SK-N-SH (cell line): Measurements from ENCODE around the gene GSTM4. TPM values are rescaled to one million over a fixed set of nuclear protein-coding genes. Genes with fewer than 3 reads are reported as not detected.

Source experiments
- CTCF ChIA-PET: fragments of 300-600, 350-600 bp; formaldehyde crosslinking; extraction: SDS; loops from one replicate; lab custom pipeline; 2021; lab: Yijun Ruan, JAX
- POLR2A ChIA-PET: fragments of 350-600 bp; sonication (Branson Sonifier 250); formaldehyde crosslinking; extraction: SDS; loops from one replicate; lab custom pipeline; 2020; ENCODE audit warnings: antibody characterized with exemption, inconsistent platforms; lab: Yijun Ruan, JAX
- DNase-seq: peaks from one replicate; pipeline ENCODE4 v3.0.0; 2012
- H2AFZ ChIP-seq: fragments of 200-600 bp; sonication (generic); 2 replicates; pipeline ENCODE4 v1.8.1; 2016; ENCODE audit warnings: antibody characterized with exemption, mild to moderate bottlenecking, low read depth
- H3F3A ChIP-seq: fragments of 200-600 bp; sonication (generic); replicated peaks from 2 replicates; pipeline ENCODE3; 2016; ENCODE audit warnings: antibody characterized with exemption, mild to moderate bottlenecking; ENCODE audit not compliant: insufficient read depth
- H3K27ac ChIP-seq, 2 experiments: fragments of 200-500 bp in 1 of 2; fragments of 200-600 bp in 1 of 2; sonication (Bioruptor generic) in 1 of 2; sonication (generic), shearing (Covaris generic) in 1 of 2; 2 replicates each; pipeline versions ENCODE4 v1.5.1 to v1.6.1; 2014 to 2016; ENCODE audit warnings: low read depth in 2 of 2, inconsistent platforms in 1 of 2, low read length in 1 of 2, mild to moderate bottlenecking in 1 of 2, mixed read lengths in 1 of 2
- H3K27me3 ChIP-seq: fragments of 200-600 bp; sonication (generic), shearing (Covaris generic); 2 replicates; pipeline ENCODE4 v1.6.1; 2016; ENCODE audit warnings: mixed run types; ENCODE audit not compliant: insufficient read depth
- H3K36me3 ChIP-seq, 2 experiments: fragments of 200-500 bp in 1 of 2; fragments of 200-600 bp in 1 of 2; sonication (Bioruptor generic) in 1 of 2; sonication (generic) in 1 of 2; replicated peaks in 1 of 2; 2 replicates each; pipeline versions ENCODE3 to v1.5.1; 2014 to 2016; ENCODE audit warnings: low read length in 1 of 2, mild to moderate bottlenecking in 1 of 2; ENCODE audit not compliant: insufficient read depth in 2 of 2, control insufficient read depth in 1 of 2
- H3K4me1 ChIP-seq, 2 experiments: fragments of 200-500 bp in 1 of 2; fragments of 200-600 bp in 1 of 2; sonication (Bioruptor generic) in 1 of 2; sonication (generic), shearing (Covaris generic) in 1 of 2; 2 replicates each; pipeline versions ENCODE4 v1.5.1 to v1.6.1; 2014 to 2016; ENCODE audit warnings: low read depth in 1 of 2, low read length in 1 of 2, mixed run types in 1 of 2; ENCODE audit not compliant: insufficient read depth in 2 of 2, control insufficient read depth in 1 of 2
- H3K4me2 ChIP-seq: fragments of 200-600 bp; sonication (generic), shearing (Covaris generic); 2 replicates; pipeline ENCODE4 v1.6.1; 2017; ENCODE audit warnings: mixed run types
- H3K4me3 ChIP-seq, 2 experiments: fragments of 200-500 bp in 1 of 2; fragments of 200-600 bp in 1 of 2; sonication (Bioruptor generic) in 1 of 2; sonication (generic), shearing (Covaris generic) in 1 of 2; 2 replicates each; pipeline versions ENCODE4 v1.5.1 to v1.8.1; 2014 to 2016; ENCODE audit warnings: low read depth in 2 of 2, inconsistent platforms in 1 of 2, low read length in 1 of 2, mild to moderate bottlenecking in 1 of 2, mixed read lengths in 1 of 2, moderate library complexity in 1 of 2
- H3K79me2 ChIP-seq: fragments of 200-600 bp; sonication (generic); 2 replicates; pipeline ENCODE4 v1.8.1; 2017; ENCODE audit warnings: mild to moderate bottlenecking; ENCODE audit not compliant: insufficient read depth
- H3K9ac ChIP-seq: fragments of 200-600 bp; sonication (generic); 2 replicates; pipeline ENCODE4 v1.6.1; 2017; ENCODE audit warnings: mixed run types
- H3K9me2 ChIP-seq: fragments of 200-600 bp; sonication (generic); 2 replicates; pipeline ENCODE4 v1.6.1; 2017; ENCODE audit warnings: mixed run types
- H3K9me3 ChIP-seq: fragments of 200-600 bp; sonication (generic); 2 replicates; pipeline ENCODE4 v1.6.1; 2017; ENCODE audit warnings: mixed run types, mild to moderate bottlenecking, moderate library complexity
- H4K20me1 ChIP-seq: fragments of 200-600 bp; sonication (generic); 2 replicates; pipeline ENCODE4 v1.6.1; 2017; ENCODE audit warnings: mild to moderate bottlenecking, mixed run types; ENCODE audit not compliant: insufficient read depth
- CTCF ChIP-seq: fragments of 200-600 bp; sonication (generic); IDR thresholded peaks from 2 replicates; pipeline ENCODE4 v1.6.1; 2017; ENCODE audit warnings: antibody characterized with exemption, mild to moderate bottlenecking, moderate library complexity
- FOSL2 ChIP-seq: IDR thresholded peaks from 2 replicates; pipeline ENCODE4 v1.4.0; 2012; ENCODE audit warnings: low read depth, mild to moderate bottlenecking, moderate library complexity, borderline replicate concordance
- FOXM1 ChIP-seq: IDR thresholded peaks from 2 replicates; pipeline ENCODE4 v1.4.0; 2012; ENCODE audit warnings: low read depth, mild to moderate bottlenecking
- IRF3 ChIP-seq: fragments of 150-350 bp; IDR thresholded peaks from 2 replicates; pipeline ENCODE4 v1.6.1; 2016; ENCODE audit warnings: mild to moderate bottlenecking, low read depth, low read length
- NRF1 ChIP-seq: IDR thresholded peaks from 2 replicates; pipeline ENCODE4 v1.6.1; 2012; ENCODE audit warnings: low read depth, mild to moderate bottlenecking, low read length
- RFX5 ChIP-seq: IDR thresholded peaks from 2 replicates; pipeline ENCODE4 v1.6.1; 2012; ENCODE audit warnings: mild to moderate bottlenecking, improper control_type of control experiment, low read length
- SIN3A ChIP-seq: IDR thresholded peaks from 2 replicates; pipeline ENCODE4 v1.6.1; 2012; ENCODE audit warnings: low read depth, mild to moderate bottlenecking, low read length, moderate library complexity, borderline replicate concordance
- SMC3 ChIP-seq: IDR thresholded peaks from 2 replicates; pipeline ENCODE4 v1.6.1; 2012; ENCODE audit warnings: low read depth, low read length, improper control_type of control experiment
- TAF1 ChIP-seq: IDR thresholded peaks from 2 replicates; pipeline ENCODE4 v1.6.1; 2012; ENCODE audit warnings: low read depth, mild to moderate bottlenecking, low read length, moderate library complexity, borderline replicate concordance
- TEAD4 ChIP-seq: IDR thresholded peaks from 2 replicates; pipeline ENCODE4 v1.4.0; 2012; ENCODE audit warnings: mild to moderate bottlenecking, borderline replicate concordance; ENCODE audit not compliant: insufficient read depth
- YY1 ChIP-seq: IDR thresholded peaks from 2 replicates; pipeline ENCODE4 v1.4.0; 2012; ENCODE audit warnings: low read depth, mild to moderate bottlenecking
- WGBS: methylation state at CpG from one replicate; pipeline ENCODE4 v1.1.6; 2017; ENCODE audit warnings: low lambda C conversion rate; 5-methylcytosine and 5-hydroxymethylcytosine counted together
- polyA plus RNA-seq, 3 experiments: library from polyadenylated mRNA; depleted of rRNA; stranded (reverse); fragments of >200 nt; gene quantifications; 2 replicates each; pipeline ENCODE4 v1.2.3, GENCODE V29; 2012
- TF ChIP-seq, protein P1 (sequence below): IDR thresholded peaks from 2 replicates; pipeline ENCODE4 v1.4.0; 2012; ENCODE audit warnings: low read depth, borderline replicate concordance

Gene GSTM4
- polyA plus RNA-seq, 1 of the 3 experiments (the other 2 are of a cell fraction), result 34.2 TPM

- TF ChIP-seq SMC3 (no peak), SIN3A (peak; percentile 88; the same call in 1 of the 2 replicates), YY1 (0 out of 2 replicates have a peak, but pooled peaks have one; percentile 61), FOSL2 (no peak), TAF1 (peak; percentile 53; the same call in 1 of the 2 replicates), RFX5 (no peak), FOXM1 (no peak), IRF3 (no peak), NRF1 (no peak)
- TF ChIP-seq, protein P1, sequence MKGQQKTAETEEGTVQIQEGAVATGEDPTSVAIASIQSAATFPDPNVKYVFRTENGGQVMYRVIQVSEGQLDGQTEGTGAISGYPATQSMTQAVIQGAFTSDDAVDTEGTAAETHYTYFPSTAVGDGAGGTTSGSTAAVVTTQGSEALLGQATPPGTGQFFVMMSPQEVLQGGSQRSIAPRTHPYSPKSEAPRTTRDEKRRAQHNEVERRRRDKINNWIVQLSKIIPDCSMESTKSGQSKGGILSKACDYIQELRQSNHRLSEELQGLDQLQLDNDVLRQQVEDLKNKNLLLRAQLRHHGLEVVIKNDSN, result peak; percentile 86
These were observed 36.1 kb upstream of the GSTM4 start, which contains the start of the genes AMPD2 and GNAT2 (continued) for GRCh38 chr1:109619576-109620400.

GRCh38 chr1:109620401-109620791, 35.5 kb upstream of the GSTM4 start:
- Histone ChIP-seq H4K20me1 (peaks cover 44% of the 10 kb centered on the region), H3K36me3 (no peaks in the 10 kb centered on the region), H3K4me2 (peak overlapping the region; percentile 97), H3K79me2 (peaks cover 57% of the 10 kb centered on the region), H3K4me1 (peaks cover 28 to 60% of the 10 kb centered on the region in 2 experiments; a peak in 3 of 4 replicates), H3K9ac (peak overlapping the region; percentile 99), H3K9me2 (no peaks in the 10 kb centered on the region), H3F3A (peaks cover 14% of the 10 kb centered on the region), H3K27me3 (no peaks in the 10 kb centered on the region), H3K4me3 (peak overlapping the region; percentile 85 to 98), H3K9me3 (no peaks in the 10 kb centered on the region), H2AFZ (peak overlapping the region; percentile 32; the same call in 1 of the 2 replicates), H3K27ac (peak overlapping the region; percentile 97 to 98)
- POLR2A ChIA-PET, result interaction anchor here (0.7 to 2.3 kb wide), 6 partner anchors 11 to 122 kb away, joined by 3 to 22 read pairs (median 4); partner anchors contain the start of gene GNAI3
- CTCF ChIA-PET, result interaction anchor here (1.0 to 2.8 kb wide), 9 partner anchors 16 to 126 kb away, joined by 3 to 23 read pairs (median 5); partner anchors contain the start of genes CYB561D1 and GSTM4
- 0% methylated on average over 9 of the region's 9 CpGs for WGBS
- DNase-seq, result peak; percentile 77
- TF ChIP-seq CTCF (no peak), TEAD4 (0 out of 2 replicates have a peak, but pooled peaks have one; percentile 16)
